K562 (cell line): ENCODE measurements around the gene KCNJ14. TPM values are rescaled to one million over a fixed set of nuclear protein-coding genes. Genes with fewer than 3 reads are reported as not detected.

Source experiments
- AFF1 ChIP-seq, 2 experiments: fragments of 450-650 bp; IDR thresholded peaks; 2 replicates each; pipeline ENCODE4 v1.6.1; 2018; ENCODE audit warnings: mild to moderate bottlenecking in 2 of 2, low read depth in 1 of 2; ENCODE audit not compliant: partially characterized antibody in 2 of 2
- EGR1 ChIP-seq: fragments of 450-650 bp; conservative IDR thresholded peaks from 2 replicates; pipeline ENCODE4 v1.6.1; 2017; ENCODE audit warnings: mild to moderate bottlenecking
- GABPB2 ChIP-seq: fragments of 250-450 bp; sonication (Bioruptor Pico); conservative IDR thresholded peaks from 2 replicates; pipeline ENCODE4 v1.5.1; 2021; ENCODE audit warnings: mild to moderate bottlenecking
- HCFC1 ChIP-seq: IDR thresholded peaks from 2 replicates; pipeline ENCODE4 v1.6.1; 2012; ENCODE audit warnings: low read depth, low read length, improper control_type of control experiment
- ZNF212 ChIP-seq: fragments of 450-650 bp; formaldehyde crosslinking; IDR thresholded peaks from 2 replicates; pipeline ENCODE4 v1.4.0; 2020; ENCODE audit warnings: mild to moderate bottlenecking
- ZNF589 ChIP-seq: fragments of 200-800 bp; sonication (Bioruptor generic); IDR thresholded peaks from 2 replicates; pipeline ENCODE4 v1.6.1; 2016; ENCODE audit warnings: low read depth, missing genetic modification characterization, missing compliant biosample characterization
- polyA plus RNA-seq, 8 experiments: library from polyadenylated mRNA; depleted of rRNA in 4 of 8; stranded (reverse) in 5 of 8; unstranded in 3 of 8; fragments of >200 nt; fragmentation: Nextera tagmentation in 2 of 8; fragmentation: Illumina TruSeq in 1 of 8; extraction: Ambion mirVana in 2 of 8; extraction: Trizol in 1 of 8; gene quantifications; 2 replicates each; pipeline versions ENCODE4 v1.2.1 to v1.2.3, GENCODE V29; 2011 to 2014; ENCODE audit warnings: inconsistent platforms in 1 of 8, missing spikeins in 1 of 8
- total RNA-seq, 7 experiments: library from RNA; depleted of rRNA in 6 of 7; stranded (reverse); fragments of >200 nt in 6 of 7; fragmentation: Illumina TruSeq in 2 of 7; extraction: Trizol in 2 of 7; gene quantifications; 2 replicates each; pipeline versions ENCODE4 v1.2.1 to v1.2.3, GENCODE V29; 2011 to 2021; ENCODE audit warnings: low replicate concordance in 1 of 7
- TF ChIP-seq, protein P1 (sequence below): fragments of 450-650 bp; IDR thresholded peaks from 2 replicates; pipeline ENCODE4 v1.6.1; 2016; ENCODE audit warnings: low read depth
- TF ChIP-seq, protein P2 (sequence below), 2 experiments: fragments of 250-450 bp in 1 of 2; fragments of 450-650 bp in 1 of 2; sonication (Bioruptor Pico) in 1 of 2; IDR thresholded peaks; 2 replicates each; pipeline versions ENCODE4 v1.6.1 to v1.8.0; 2016 to 2021; ENCODE audit warnings: mild to moderate bottlenecking in 2 of 2, moderate library complexity in 2 of 2, missing compliant biosample characterization in 1 of 2, missing genetic modification characterization in 1 of 2
- TF ChIP-seq, protein P3 (sequence below): sonication (generic); formaldehyde crosslinking; IDR thresholded peaks from 2 replicates; pipeline ENCODE4 v1.8.0; 2022; ENCODE audit warnings: missing genetic modification reagents, mild to moderate bottlenecking, moderate library complexity, borderline replicate concordance
- TF ChIP-seq, protein P4 (sequence below), 3 experiments: fragments of 200-800 bp in 1 of 3; sonication (Bioruptor generic) in 1 of 3; sonication (generic) in 1 of 3; formaldehyde crosslinking in 1 of 3; IDR thresholded peaks; 2 replicates each; pipeline versions ENCODE4 v1.6.1 to v1.8.0; 2016 to 2022; ENCODE audit warnings: mild to moderate bottlenecking in 2 of 3, missing compliant biosample characterization in 2 of 3, missing genetic modification characterization in 2 of 3, missing genetic modification reagents in 1 of 3

Gene KCNJ14
- total and polyA plus RNA-seq, 9 of the 15 experiments (the other 6 are each of a cell fraction or from before 2014, with no cell fraction given) = 0.15 to 1.6 (median 0.49) TPM

GRCh38 chr19:48419158-48419920, 36.0 kb upstream of the KCNJ14 start (continued):
- TF ChIP-seq ZNF212 (CRISPR knock-in tag) = no peak
- TF ChIP-seq HCFC1 = peak; percentile 94
- TF ChIP-seq, protein P1, sequence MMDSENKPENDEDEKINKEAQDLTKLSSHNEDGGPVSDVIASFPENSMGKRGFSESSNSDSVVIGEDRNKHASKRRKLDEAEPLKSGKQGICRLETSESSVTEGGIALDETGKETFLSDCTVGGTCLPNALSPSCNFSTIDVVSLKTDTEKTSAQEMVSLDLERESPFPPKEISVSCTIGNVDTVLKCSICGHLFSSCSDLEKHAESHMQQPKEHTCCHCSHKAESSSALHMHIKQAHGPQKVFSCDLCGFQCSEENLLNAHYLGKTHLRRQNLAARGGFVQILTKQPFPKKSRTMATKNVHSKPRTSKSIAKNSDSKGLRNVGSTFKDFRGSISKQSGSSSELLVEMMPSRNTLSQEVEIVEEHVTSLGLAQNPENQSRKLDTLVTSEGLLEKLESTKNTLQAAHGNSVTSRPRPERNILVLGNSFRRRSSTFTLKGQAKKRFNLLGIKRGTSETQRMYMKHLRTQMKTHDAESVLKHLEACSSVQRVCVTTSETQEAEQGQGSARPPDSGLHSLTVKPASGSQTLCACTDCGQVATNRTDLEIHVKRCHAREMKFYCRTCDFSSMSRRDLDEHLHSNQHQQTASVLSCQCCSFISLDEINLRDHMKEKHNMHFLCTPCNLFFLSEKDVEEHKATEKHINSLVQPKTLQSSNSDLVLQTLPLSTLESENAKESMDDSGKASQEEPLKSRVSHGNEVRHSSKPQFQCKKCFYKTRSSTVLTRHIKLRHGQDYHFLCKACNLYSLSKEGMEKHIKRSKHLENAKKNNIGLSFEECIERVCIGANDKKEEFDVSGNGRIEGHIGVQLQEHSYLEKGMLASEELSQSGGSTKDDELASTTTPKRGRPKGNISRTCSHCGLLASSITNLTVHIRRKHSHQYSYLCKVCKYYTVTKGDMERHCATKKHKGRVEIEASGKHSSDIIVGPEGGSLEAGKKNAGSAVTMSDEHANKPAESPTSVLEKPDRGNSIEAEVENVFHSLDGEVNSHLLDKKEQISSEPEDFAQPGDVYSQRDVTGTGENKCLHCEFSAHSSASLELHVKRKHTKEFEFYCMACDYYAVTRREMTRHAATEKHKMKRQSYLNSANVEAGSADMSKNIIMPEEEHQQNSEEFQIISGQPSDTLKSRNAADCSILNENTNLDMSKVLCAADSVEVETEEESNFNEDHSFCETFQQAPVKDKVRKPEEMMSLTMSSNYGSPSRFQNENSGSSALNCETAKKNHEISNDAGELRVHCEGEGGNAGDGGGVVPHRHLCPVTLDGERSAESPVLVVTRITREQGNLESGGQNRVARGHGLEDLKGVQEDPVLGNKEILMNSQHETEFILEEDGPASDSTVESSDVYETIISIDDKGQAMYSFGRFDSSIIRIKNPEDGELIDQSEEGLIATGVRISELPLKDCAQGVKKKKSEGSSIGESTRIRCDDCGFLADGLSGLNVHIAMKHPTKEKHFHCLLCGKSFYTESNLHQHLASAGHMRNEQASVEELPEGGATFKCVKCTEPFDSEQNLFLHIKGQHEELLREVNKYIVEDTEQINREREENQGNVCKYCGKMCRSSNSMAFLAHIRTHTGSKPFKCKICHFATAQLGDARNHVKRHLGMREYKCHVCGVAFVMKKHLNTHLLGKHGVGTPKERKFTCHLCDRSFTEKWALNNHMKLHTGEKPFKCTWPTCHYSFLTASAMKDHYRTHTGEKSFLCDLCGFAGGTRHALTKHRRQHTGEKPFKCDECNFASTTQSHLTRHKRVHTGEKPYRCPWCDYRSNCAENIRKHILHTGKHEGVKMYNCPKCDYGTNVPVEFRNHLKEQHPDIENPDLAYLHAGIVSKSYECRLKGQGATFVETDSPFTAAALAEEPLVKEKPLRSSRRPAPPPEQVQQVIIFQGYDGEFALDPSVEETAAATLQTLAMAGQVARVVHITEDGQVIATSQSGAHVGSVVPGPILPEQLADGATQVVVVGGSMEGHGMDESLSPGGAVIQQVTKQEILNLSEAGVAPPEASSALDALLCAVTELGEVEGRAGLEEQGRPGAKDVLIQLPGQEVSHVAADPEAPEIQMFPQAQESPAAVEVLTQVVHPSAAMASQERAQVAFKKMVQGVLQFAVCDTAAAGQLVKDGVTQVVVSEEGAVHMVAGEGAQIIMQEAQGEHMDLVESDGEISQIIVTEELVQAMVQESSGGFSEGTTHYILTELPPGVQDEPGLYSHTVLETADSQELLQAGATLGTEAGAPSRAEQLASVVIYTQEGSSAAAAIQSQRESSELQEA = no peak
- no peak for TF ChIP-seq EGR1
- TF ChIP-seq, protein P2, sequence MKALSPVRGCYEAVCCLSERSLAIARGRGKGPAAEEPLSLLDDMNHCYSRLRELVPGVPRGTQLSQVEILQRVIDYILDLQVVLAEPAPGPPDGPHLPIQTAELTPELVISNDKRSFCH (CRISPR knock-in tag; IDR thresholded peaks at IDR 0.05) = no peak
- TF ChIP-seq, protein P2 (tag; IDR thresholded peaks at IDR 0.05) = no peak
- TF ChIP-seq, protein P3, sequence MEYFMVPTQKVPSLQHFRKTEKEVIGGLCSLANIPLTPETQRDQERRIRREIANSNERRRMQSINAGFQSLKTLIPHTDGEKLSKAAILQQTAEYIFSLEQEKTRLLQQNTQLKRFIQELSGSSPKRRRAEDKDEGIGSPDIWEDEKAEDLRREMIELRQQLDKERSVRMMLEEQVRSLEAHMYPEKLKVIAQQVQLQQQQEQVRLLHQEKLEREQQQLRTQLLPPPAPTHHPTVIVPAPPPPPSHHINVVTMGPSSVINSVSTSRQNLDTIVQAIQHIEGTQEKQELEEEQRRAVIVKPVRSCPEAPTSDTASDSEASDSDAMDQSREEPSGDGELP (CRISPR knock-in tag) = 0 out of 2 replicates have a peak, but pooled peaks have one; percentile 31
- no peak for TF ChIP-seq ZNF589 (CRISPR knock-in tag)
- no peak for TF ChIP-seq GABPB2 (CRISPR knock-in tag)
- TF ChIP-seq AFF1 (IDR thresholded peaks at IDR 0.05; ENCODE audit: low read depth in 1 of 2, partially characterized antibody in 2 of 2) = peak in 1 of 2 experiments; percentile 97
- TF ChIP-seq, protein P4, sequence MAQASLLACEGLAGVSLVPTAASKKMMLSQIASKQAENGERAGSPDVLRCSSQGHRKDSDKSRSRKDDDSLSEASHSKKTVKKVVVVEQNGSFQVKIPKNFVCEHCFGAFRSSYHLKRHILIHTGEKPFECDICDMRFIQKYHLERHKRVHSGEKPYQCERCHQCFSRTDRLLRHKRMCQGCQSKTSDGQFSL (CRISPR knock-in tag; IDR thresholded peaks at IDR 0.05) = peak; percentile 98
- TF ChIP-seq, protein P4 (tag; IDR thresholded peaks at IDR 0.05) = peak in 1 of 2 experiments; percentile 92; a peak in 2 of 4 replicates
